ENCODE results near the gene SKI.

The SKI gene

DNA sequence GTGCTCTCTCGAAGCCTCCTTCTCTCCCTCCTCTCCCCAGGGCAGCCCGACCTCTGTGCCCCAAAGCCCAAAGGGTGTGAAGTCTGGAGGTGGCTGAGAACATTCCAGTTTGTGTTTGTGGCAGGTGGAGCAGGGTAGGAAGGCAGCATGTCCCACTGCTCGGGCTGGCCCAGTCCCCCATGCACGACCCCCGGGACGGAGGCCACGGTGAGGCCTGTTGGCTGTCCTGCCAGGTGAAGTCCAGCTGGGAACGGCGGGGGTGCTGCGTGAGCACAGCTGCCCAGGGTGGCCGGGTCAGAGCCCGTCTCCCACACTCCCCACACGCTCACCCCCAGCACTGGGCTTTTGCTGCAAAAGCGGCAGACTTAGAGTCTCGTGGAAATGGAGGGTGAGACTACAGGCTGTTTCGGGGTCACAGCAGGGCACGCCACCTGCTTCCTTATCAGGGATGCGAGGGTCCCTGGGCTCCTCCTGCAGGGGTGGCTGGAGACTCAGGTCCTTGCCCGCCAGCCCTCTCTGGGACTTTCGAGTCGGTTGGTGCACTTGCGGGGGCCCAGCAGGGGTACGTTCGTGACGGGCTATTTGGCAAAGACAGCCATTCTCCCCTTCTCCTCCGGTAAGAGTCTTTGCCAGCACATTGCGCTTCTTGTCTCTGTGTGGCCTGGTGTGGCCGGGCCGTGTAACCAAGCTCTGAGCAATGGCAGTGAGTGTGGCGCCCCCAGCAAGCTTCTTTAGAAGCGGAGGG is 123.0 kb downstream of the SKI start:
- Histone ChIP-seq H3K9ac (ENCODE audit: low read depth, low read length) (no peak overlapping the region), H3K79me2 (ENCODE audit: insufficient read depth, low read length) (no peaks in the 10 kb centered on the region), H3K9me3 (ENCODE audit: insufficient read depth, low read length, severe bottlenecking) (no peaks in the 10 kb centered on the region)

DNA sequence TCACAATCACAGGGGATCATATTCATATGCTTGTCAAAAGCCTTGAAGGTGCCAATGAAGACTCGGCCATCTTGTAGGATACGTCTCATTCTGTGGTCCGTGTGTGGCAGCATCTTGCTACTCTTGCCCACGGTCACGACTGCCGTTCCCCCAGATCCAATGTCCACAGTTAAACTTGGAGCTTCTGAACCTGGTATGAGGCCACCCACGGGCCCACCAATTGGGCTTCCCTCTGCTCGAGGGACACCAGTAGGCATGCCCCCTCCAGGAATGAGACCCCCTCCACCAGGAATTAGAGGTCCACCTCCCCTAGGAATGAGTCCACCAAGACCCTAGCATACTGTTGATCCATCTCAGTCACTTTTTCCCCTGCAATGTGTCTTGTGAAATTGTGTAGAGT is 123.6 kb downstream of the SKI start:
- DNase-seq (no peak), ATAC-seq (ENCODE audit: insufficient read depth, low read depth) (no peak)
- Histone ChIP-seq H3K4me2 (ENCODE audit: insufficient read depth, low read length) (no peak overlapping the region), H3K79me2 (ENCODE audit: insufficient read depth, low read length) (no peaks in the 10 kb centered on the region), H4K20me1 (ENCODE audit: insufficient read depth, low read length) (no peaks in the 10 kb centered on the region; the same call in 1 of the 2 replicates), H2AFZ (ENCODE audit: low read depth, low read length) (no peak overlapping the region), H3K4me3 (ENCODE audit: low read depth in 1 of 2, low read length in 2 of 2) (no peak overlapping the region), H3K9ac (ENCODE audit: low read depth, low read length) (no peak overlapping the region), H3K27me3 (ENCODE audit: insufficient read depth, low read length, poor library complexity) (no peaks in the 10 kb centered on the region), H3K4me1 (ENCODE audit: insufficient read depth, low read length) (no peaks in the 10 kb centered on the region), H3K36me3 (ENCODE audit: insufficient read depth, low read length) (no peaks in the 10 kb centered on the region), H3K9me3 (ENCODE audit: insufficient read depth, low read length, severe bottlenecking) (no peaks in the 10 kb centered on the region), H3K27ac (ENCODE audit: low read length) (no peak overlapping the region)
- TF ChIP-seq CTCF (IDR thresholded peaks at IDR 0.05; ENCODE audit: borderline replicate concordance, extremely low read depth, low read length, poor library complexity, severe bottlenecking) (no peak), EZH2 (IDR thresholded peaks at IDR 0.05; ENCODE audit: borderline replicate concordance, low read depth, low read length, severe bottlenecking) (no peak)

More for the DNA sequence above, 123.0 kb downstream of the SKI start:
- Histone ChIP-seq H3K4me2 (ENCODE audit: insufficient read depth, low read length) (no peak overlapping the region), H2AFZ (ENCODE audit: low read depth, low read length) (no peak overlapping the region), H3K36me3 (ENCODE audit: insufficient read depth, low read length) (no peaks in the 10 kb centered on the region), H3K27ac (ENCODE audit: low read length) (no peak overlapping the region), H3K4me1 (ENCODE audit: insufficient read depth, low read length) (no peaks in the 10 kb centered on the region), H3K4me3 (ENCODE audit: low read depth in 1 of 2, low read length in 2 of 2) (no peak overlapping the region), H4K20me1 (ENCODE audit: insufficient read depth, low read length) (no peaks in the 10 kb centered on the region; the same call in 1 of the 2 replicates), H3K27me3 (ENCODE audit: insufficient read depth, low read length, poor library complexity) (no peaks in the 10 kb centered on the region)
- DNase-seq (no peak), ATAC-seq (ENCODE audit: insufficient read depth, low read depth) (no peak)
- TF ChIP-seq EZH2 (IDR thresholded peaks at IDR 0.05; ENCODE audit: borderline replicate concordance, low read depth, low read length, severe bottlenecking) (no peak), CTCF (IDR thresholded peaks at IDR 0.05; ENCODE audit: borderline replicate concordance, extremely low read depth, low read length, poor library complexity, severe bottlenecking) (no peak)

GRCh38 chr1:2352341-2352896 is 124.3 kb downstream of the SKI start:
- Histone ChIP-seq H3K27ac (ENCODE audit: low read length) (no peak overlapping the region), H3K4me2 (ENCODE audit: insufficient read depth, low read length) (no peak overlapping the region), H3K9me3 (ENCODE audit: insufficient read depth, low read length, severe bottlenecking) (no peaks in the 10 kb centered on the region), H3K79me2 (ENCODE audit: insufficient read depth, low read length) (no peaks in the 10 kb centered on the region), H3K36me3 (ENCODE audit: insufficient read depth, low read length) (no peaks in the 10 kb centered on the region), H2AFZ (ENCODE audit: low read depth, low read length) (no peak overlapping the region), H3K4me1 (ENCODE audit: insufficient read depth, low read length) (no peaks in the 10 kb centered on the region), H3K27me3 (ENCODE audit: insufficient read depth, low read length, poor library complexity) (no peaks in the 10 kb centered on the region), H3K4me3 (ENCODE audit: low read depth in 1 of 2, low read length in 2 of 2) (no peak overlapping the region), H3K9ac (ENCODE audit: low read depth, low read length) (no peak overlapping the region), H4K20me1 (ENCODE audit: insufficient read depth, low read length) (no peaks in the 10 kb centered on the region; the same call in 1 of the 2 replicates)
- DNase-seq (no peak), ATAC-seq (ENCODE audit: insufficient read depth, low read depth) (no peak)
- no peak for TF ChIP-seq CTCF (IDR thresholded peaks at IDR 0.05; ENCODE audit: borderline replicate concordance, extremely low read depth, low read length, poor library complexity, severe bottlenecking)
- no peak for TF ChIP-seq EZH2 (IDR thresholded peaks at IDR 0.05; ENCODE audit: borderline replicate concordance, low read depth, low read length, severe bottlenecking)
